Loucy (cell line): ENCODE data around the gene SBF2.

Experiments used
- EZH2phosphoT487 ChIP-seq: fragments of 200-600 bp; IDR thresholded peaks from 2 replicates; pipeline ENCODE4 v1.6.1; 2018; ENCODE audit warnings: antibody characterized with exemption, mild to moderate bottlenecking, moderate library complexity, borderline replicate concordance
- TF ChIP-seq, protein P1 (sequence below): fragments of 200-600 bp; sonication (generic); conservative IDR thresholded peaks from 2 replicates; pipeline ENCODE4 v1.5.1; 2014; ENCODE audit warnings: mild to moderate bottlenecking, antibody characterized with exemption, low read length

DNA sequence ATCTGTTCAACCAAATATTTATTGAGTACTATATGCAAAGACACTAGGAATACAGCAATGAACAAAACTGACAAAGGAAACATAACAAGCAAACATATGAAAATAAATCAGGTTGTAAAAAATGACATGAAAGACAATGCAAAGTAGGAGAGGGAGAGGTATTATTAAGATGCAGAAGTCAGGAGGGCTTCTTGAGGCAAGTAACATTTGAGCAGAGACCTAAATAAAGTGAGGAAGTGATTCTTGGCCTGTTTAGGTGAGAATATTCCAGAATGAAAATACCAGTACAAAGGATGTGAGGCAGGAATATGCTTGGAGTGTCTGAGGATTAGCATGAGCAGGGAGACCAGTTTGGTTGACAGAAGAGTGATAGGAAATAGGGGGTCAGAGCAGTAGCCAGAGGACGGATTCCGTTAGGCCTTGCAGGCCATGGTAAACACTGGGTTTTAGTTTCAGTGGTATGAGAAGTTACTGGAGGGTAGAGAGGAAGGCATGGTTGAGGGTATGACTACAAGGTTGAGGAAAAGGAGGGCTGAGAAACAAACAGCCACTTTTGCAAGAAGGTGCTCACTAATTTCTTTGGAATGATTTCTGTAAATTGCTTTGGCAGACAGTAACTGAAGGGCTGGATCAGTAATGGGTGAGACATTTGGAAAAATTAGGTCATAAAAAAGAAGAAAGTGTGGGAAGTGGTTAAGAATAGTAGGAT, 438.3 kb downstream of the SBF2 start:
- TF ChIP-seq, protein P1, sequence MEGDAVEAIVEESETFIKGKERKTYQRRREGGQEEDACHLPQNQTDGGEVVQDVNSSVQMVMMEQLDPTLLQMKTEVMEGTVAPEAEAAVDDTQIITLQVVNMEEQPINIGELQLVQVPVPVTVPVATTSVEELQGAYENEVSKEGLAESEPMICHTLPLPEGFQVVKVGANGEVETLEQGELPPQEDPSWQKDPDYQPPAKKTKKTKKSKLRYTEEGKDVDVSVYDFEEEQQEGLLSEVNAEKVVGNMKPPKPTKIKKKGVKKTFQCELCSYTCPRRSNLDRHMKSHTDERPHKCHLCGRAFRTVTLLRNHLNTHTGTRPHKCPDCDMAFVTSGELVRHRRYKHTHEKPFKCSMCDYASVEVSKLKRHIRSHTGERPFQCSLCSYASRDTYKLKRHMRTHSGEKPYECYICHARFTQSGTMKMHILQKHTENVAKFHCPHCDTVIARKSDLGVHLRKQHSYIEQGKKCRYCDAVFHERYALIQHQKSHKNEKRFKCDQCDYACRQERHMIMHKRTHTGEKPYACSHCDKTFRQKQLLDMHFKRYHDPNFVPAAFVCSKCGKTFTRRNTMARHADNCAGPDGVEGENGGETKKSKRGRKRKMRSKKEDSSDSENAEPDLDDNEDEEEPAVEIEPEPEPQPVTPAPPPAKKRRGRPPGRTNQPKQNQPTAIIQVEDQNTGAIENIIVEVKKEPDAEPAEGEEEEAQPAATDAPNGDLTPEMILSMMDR: no peak
- no peak for TF ChIP-seq EZH2phosphoT487
